GM21723 (cell line): ENCODE data around the gene MYF5.

ENCODE experiments used
- ATAC-seq: cut with Tn5 transposase; IDR thresholded peaks from one replicate; pipeline ENCODE4 v1.9.1; 2021; ENCODE audit warnings: mild to moderate bottlenecking, moderate library complexity; ENCODE audit not compliant: unreplicated experiment

MYF5 gene

GRCh38 chr12:80707126-80707829 lies 9.4 kb upstream of the MYF5 start, which contains the start of gene MYF6:
MYF6 (plus strand) TSS chr12:80707634; CDS start chr12:80707720, 86 bp downstream.
- no peak for ATAC-seq

GRCh38 chr12:80707830-80708258 lies 8.9 kb upstream of the MYF5 start:
- no peak for ATAC-seq

- ATAC-seq: no peak
Observed at GRCh38 chr12:80708259-80708974, 8.3 kb upstream of the MYF5 start.

GRCh38 chr12:80708975-80709328 lies 7.8 kb upstream of the MYF5 start:
- ATAC-seq: no peak

- ATAC-seq: no peak
Observed at GRCh38 chr12:80709811-80710726, 6.6 kb upstream of the MYF5 start.

- no peak for ATAC-seq
Observed at GRCh38 chr12:80710727-80711449, 5.8 kb upstream of the MYF5 start.

- ATAC-seq: no peak
Observed at GRCh38 chr12:80711866-80712265, 4.8 kb upstream of the MYF5 start.

- no peak for ATAC-seq
Observed at GRCh38 chr12:80712866-80713265, 3.8 kb upstream of the MYF5 start.

GRCh38 chr12:80713419-80713818 lies 3.3 kb upstream of the MYF5 start:
- no peak for ATAC-seq

GRCh38 chr12:80714055-80714454 lies 2.7 kb upstream of the MYF5 start:
- ATAC-seq: no peak

- ATAC-seq: no peak
Observed at GRCh38 chr12:80714846-80715245, 1.9 kb upstream of the MYF5 start.

- no peak for ATAC-seq
Observed at GRCh38 chr12:80715713-80716249, 931 bp upstream of the MYF5 start.

GRCh38 chr12:80717856-80718255 lies 1.1 kb downstream of the MYF5 start:
- ATAC-seq: no peak

GRCh38 chr12:80720516-80720915 lies 3.8 kb downstream of the MYF5 start:
- no peak for ATAC-seq

GRCh38 chr12:80721326-80721725 lies 4.6 kb downstream of the MYF5 start:
- ATAC-seq: no peak

GRCh38 chr12:80745851-80746505 lies 29.3 kb downstream of the MYF5 start:
- no peak for ATAC-seq

GRCh38 chr12:80747800-80748199 lies 31.1 kb downstream of the MYF5 start:
- ATAC-seq: no peak

- no peak for ATAC-seq
Observed at GRCh38 chr12:80749456-80749855, 32.7 kb downstream of the MYF5 start.

- ATAC-seq: no peak
Observed at GRCh38 chr12:80752464-80752863, 35.8 kb downstream of the MYF5 start.

- ATAC-seq: no peak
Observed at GRCh38 chr12:80754274-80754673, 37.6 kb downstream of the MYF5 start.
